Hepatic stellate cell (primary cell): ENCODE measurements around the gene DNM2.
"Not testable (repeated sequence)": the region's sequence is repeated elsewhere in the genome, so short reads cannot be mapped to it uniquely, and the experiment has no call there.

ENCODE experiments used
- DNase-seq: peaks from one replicate; pipeline ENCODE4 v3.0.0; 2011; ENCODE audit warnings: low spot score

Gene DNM2

GRCh38 chr19:10717356-10718204, at the start of gene DNM2:
TSS of gene DNM2 (plus strand) at chr19:10718079. CDS start at chr19:10718243, 164 bp downstream.
- DNase-seq = peak; percentile 99

GRCh38 chr19:10669246-10669645, 48.6 kb upstream of the DNM2 start:
- DNase-seq = no peak

DNA sequence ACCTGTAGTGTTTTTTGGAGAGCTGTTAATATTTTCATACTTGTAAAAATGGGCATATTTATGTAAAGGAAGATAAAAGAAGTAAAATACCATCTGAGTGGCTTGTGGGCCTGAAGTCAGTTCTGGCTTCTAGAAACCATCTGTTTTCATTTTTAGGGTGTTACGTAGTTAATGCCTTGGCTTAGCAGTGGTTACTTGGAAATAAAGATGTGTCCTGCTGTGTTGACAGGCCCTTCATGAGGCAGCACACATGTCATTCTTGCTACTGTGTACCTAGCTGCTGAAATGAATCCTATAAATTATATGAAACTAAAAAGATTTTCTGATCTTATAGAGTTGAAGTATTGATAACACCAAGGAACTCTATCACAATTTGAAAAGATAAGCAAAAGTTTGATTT, 47.7 kb upstream of the DNM2 start:
- no peak for DNase-seq

DNA sequence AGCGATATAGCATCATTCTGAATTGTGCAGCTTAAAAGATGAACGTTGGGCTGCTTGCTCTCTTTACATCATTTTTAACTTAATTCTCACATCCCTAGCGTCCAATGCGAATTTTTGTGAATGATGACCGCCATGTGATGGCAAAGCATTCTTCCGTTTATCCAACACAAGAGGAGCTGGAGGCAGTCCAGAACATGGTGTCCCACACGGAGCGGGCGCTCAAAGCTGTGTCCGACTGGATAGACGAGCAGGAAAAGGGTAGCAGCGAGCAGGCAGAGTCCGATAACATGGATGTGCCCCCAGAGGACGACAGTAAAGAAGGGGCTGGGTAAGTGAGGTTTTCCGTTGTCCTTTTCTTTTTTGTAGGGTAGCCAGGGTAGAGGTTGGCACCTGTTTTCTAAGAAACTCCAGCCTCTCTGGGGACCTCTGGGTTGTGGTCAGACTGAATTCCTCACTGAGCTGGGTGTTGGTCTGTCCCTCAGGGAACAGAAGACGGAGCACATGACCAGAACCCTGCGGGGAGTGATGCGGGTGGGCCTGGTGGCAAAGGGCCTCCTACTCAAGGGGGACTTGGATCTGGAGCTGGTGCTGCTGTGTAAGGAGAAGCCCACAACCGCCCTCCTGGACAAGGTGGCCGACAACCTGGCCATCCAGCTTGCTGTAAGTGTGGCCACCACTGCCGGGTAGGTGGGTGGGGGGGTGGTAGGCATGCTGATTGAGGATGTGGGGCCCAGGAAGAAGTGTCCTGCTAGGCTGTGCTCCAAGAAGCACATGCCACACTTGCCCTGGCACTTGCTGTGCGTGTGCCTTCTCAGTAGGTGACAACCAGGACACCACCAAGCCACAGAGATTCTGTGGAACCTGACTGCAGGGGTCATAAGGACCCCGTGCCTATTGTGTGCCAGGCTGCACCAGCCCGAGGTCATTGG, 46.7 kb upstream of the DNM2 start:
- no peak for DNase-seq

- DNase-seq = not testable (repeated sequence)
Measured at GRCh38 chr19:10671922-10672321, 46.0 kb upstream of the DNM2 start.

- not testable (repeated sequence) for DNase-seq
Measured at GRCh38 chr19:10675214-10675613, 42.7 kb upstream of the DNM2 start.

- no peak for DNase-seq
Measured at GRCh38 chr19:10677751-10678150, 40.1 kb upstream of the DNM2 start.

- no peak for DNase-seq
Measured at GRCh38 chr19:10678813-10679212, 39.1 kb upstream of the DNM2 start.

GRCh38 chr19:10679743-10680142, 38.1 kb upstream of the DNM2 start:
- no peak for DNase-seq

DNA sequence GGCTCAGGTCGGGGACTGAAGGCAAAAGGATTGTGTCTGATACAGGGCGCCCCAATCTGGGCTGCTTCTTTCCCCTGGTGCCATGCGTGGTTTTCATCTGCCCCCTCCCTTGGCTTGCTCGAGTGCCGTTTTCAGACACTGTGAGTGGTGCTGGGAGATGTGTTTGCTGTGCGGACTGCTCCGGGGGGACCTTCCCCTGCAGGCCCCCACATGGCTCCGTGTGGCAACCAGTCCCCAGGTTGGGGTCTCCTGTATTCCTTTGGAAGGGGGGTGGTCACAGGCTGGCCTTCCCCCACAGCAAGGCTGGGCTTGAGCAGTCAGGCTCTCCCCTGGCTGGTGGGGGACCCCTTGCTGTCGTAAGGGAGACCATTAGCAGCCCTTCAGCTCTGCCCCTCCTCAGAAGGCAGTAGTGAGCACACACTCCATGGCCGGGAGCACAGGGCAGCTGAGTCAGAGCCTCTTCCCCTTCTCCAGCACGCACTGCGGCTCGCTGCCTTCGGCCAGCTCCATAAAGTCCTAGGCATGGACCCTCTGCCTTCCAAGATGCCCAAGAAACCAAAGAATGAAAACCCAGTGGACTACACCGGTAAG, 37.2 kb upstream of the DNM2 start:
- no peak for DNase-seq

- DNase-seq = no peak
Measured at GRCh38 chr19:10681658-10682057, 36.2 kb upstream of the DNM2 start.

GRCh38 chr19:10682397-10683063, 35.3 kb upstream of the DNM2 start:
- DNase-seq = no peak

DNA sequence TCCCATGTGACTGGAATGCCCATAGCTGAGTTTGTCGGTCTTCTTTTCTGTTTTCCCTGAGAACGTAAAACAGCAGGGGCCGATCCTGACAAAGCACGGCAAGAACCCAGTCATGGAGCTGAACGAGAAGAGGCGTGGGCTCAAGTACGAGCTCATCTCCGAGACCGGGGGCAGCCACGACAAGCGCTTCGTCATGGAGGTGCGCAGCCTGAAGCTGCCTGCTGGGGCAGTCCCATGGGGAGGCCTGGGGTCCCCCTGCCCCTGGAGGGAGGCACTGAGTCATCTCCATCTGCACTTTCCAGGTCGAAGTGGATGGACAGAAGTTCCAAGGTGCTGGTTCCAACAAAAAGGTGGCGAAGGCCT, 34.8 kb upstream of the DNM2 start:
- no peak for DNase-seq

GRCh38 chr19:10683582-10683981, 34.3 kb upstream of the DNM2 start:
- DNase-seq = no peak

- DNase-seq = no peak
Measured at GRCh38 chr19:10685210-10685609, 32.7 kb upstream of the DNM2 start.

- DNase-seq = no peak
Measured at GRCh38 chr19:10686193-10686592, 31.7 kb upstream of the DNM2 start.

- DNase-seq = peak; percentile 66
Measured at GRCh38 chr19:10686661-10687517, 31.0 kb upstream of the DNM2 start.

DNA sequence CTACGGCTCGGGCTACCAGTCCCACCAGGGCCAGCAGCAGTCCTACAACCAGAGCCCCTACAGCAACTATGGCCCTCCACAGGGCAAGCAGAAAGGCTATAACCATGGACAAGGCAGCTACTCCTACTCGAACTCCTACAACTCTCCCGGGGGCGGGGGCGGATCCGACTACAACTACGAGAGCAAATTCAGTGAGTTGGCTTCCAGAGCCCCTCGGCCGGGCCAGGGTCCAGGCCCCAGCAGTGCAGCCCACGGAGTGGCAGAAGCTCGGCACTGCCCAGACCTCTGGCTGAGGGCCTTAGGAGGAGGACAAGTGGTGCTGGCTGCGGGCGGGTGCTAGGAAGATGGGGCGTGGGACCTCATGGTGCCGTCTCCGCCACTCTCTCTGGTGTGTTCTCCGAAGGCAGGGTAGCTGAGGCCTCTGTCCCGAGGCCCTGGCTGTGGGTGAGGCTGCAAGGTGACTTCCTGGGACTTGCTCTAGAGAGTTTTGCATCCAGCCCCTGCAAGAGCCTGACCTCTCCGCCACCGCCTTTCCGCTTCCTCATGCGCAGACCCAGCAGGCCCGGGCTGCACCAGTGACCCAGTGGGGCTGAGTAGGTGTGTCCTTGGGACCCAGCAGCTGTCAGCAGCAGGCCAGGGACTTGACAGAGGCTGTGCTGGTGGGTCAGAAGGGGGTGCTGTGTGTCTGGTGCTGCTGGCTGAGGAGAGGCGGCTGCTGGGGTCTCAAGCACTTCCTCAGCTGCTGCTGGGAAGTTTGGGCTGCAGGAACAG, 30.2 kb upstream of the DNM2 start:
- DNase-seq = no peak

DNA sequence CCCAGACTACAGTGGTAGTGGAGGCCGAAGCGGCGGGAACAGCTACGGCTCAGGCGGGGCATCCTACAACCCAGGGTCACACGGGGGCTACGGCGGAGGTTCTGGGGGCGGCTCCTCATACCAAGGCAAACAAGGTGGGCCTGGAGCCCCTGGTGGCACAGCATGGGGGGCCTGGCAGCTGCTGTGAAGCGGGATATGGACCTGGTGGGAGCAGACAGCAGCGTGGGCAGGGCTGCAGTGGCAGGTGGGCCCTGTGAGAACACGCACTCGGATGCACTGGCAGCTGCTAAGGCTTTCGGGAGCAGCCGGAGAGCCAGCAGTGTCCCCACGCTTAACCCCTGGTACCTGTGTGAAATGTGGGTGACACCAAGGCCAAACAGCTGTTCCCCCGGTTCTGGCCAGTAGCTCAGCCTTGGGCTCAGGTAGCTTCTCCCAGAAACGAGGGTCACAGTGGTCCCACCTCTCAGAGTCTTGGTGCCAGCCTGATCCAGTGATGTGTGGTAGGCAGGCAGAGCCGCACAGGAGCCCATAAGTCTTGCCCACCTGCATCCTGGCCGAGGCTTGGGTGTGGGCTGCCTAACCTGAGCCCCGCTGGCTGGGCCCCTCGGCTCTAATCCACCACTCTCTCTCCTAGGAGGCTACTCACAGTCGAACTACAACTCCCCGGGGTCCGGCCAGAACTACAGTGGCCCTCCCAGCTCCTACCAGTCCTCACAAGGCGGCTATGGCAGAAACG, 29.2 kb upstream of the DNM2 start:
- DNase-seq = no peak

- DNase-seq = peak; percentile 62
Measured at GRCh38 chr19:10690341-10690781, 27.5 kb upstream of the DNM2 start.
